GM18867 (cell line): ENCODE results near the gene SH3PXD2A.

ENCODE experiments used
- ATAC-seq: cut with Tn5 transposase; IDR thresholded peaks from one replicate; pipeline ENCODE4 v1.9.1; 2021; ENCODE audit warnings: mild to moderate bottlenecking, moderate library complexity; ENCODE audit not compliant: unreplicated experiment

The SH3PXD2A gene, protein sequence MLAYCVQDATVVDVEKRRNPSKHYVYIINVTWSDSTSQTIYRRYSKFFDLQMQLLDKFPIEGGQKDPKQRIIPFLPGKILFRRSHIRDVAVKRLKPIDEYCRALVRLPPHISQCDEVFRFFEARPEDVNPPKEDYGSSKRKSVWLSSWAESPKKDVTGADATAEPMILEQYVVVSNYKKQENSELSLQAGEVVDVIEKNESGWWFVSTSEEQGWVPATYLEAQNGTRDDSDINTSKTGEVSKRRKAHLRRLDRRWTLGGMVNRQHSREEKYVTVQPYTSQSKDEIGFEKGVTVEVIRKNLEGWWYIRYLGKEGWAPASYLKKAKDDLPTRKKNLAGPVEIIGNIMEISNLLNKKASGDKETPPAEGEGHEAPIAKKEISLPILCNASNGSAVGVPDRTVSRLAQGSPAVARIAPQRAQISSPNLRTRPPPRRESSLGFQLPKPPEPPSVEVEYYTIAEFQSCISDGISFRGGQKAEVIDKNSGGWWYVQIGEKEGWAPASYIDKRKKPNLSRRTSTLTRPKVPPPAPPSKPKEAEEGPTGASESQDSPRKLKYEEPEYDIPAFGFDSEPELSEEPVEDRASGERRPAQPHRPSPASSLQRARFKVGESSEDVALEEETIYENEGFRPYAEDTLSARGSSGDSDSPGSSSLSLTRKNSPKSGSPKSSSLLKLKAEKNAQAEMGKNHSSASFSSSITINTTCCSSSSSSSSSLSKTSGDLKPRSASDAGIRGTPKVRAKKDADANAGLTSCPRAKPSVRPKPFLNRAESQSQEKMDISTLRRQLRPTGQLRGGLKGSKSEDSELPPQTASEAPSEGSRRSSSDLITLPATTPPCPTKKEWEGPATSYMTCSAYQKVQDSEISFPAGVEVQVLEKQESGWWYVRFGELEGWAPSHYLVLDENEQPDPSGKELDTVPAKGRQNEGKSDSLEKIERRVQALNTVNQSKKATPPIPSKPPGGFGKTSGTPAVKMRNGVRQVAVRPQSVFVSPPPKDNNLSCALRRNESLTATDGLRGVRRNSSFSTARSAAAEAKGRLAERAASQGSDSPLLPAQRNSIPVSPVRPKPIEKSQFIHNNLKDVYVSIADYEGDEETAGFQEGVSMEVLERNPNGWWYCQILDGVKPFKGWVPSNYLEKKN

DNA sequence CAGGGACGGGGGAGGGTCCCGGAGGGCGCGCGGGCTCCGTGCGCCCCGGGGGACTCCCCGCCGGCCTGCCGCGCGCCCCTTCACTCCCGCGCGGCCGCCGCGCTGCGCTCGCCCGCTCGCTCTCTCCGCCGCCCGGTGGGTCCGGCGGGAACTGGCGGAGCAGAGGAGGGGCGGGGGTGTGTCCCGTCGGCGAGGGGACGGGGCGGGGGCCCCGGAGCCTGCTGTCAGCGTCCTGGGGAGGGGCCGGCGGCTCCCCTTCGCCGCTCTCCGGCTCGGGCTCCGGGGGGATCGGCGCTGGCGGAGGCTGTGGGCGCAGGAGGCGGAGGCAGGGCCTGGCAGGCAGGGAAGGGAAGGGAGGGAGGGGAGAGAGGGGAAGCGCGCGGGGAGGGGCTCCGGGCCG is at the start of gene SH3PXD2A:
SH3PXD2A (minus strand) TSS at position 153 of the 400 bp plus-strand sequence. CDS start 310 bp downstream, outside the sequence.
- no peak for ATAC-seq

DNA sequence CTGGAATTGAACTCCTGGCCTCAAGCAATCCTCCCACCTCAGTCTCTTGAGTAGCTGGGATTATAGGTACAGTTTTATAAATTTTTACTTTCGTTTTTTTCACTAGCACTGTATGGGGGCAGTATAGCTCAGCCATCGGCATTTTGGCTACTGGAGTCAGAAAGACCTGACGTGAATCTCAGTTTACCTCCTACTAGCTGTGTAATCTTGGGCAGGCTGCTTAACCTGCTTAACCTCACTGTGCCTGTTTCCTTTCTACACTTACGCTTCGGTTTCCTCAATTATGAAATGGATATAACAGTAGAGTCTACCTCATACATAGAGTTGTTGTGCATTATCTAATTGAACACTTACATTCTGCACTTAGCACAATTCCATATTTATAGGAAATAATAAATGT is 45.9 kb upstream of the SH3PXD2A start:
- ATAC-seq, result no peak

DNA sequence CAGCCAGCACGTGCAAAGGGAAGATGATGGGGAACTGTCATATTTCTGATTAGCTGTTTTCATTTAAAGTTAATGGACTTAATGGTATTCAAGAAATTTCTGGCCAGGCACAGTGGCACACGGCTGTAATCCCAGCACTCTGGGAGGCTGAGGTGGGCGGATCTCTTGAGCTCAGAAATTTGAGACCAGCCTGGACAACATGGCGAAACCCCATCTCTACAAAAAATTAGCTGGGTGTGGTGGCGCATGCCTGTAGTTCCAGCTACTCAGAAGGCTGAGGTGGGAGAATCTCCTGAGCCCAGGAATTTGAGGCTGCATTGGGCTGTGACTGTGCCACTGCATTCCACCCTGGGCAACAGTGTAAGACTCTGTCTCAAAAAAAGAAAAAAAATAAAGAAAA is 43.9 kb upstream of the SH3PXD2A start:
- ATAC-seq, result no peak

DNA sequence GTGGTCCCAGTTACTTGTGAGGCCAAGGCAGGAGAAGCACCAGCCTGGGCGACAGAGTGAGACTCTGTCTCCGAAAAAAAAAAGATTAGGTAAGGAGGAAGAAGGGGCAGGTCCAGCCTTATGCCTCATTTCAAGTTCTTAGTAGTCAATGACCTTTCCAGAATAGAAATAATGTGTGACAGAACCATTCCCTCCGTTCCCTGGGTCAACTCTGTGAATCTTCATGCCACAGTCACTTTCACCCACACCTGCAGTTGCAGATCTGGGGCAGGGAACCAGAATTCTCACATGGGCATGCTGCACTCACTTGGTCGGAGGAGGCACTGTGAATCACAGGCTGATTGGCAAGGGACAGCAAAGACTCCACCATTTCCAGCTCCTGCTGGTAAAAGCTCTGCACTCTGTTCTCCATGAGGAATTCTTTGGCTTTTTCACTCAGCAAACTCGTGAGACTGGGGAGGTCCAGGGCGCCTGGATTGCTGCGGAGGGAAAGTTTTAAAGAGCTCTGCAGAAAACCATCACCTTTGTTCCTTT is 41.9 kb upstream of the SH3PXD2A start:
- ATAC-seq, result no peak

DNA sequence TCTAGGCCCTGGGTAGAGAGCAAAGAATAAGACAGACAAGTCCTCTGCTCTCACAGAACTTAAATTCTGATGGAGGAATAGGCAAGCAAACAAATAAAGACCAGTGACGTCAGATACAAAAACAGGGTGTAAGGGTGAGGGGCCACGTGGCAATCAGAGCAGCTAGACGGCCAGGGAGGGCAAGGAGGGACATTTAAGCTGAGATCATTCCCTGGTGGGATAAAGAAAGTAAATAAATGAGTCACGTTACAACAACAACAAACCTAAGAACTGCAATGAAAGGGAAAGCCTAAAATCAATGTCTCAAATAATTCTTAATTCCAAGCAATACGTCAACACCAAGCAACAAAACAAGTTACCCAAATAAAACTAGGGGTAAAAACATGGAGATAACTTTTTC is 40.8 kb upstream of the SH3PXD2A start:
- no peak for ATAC-seq

DNA sequence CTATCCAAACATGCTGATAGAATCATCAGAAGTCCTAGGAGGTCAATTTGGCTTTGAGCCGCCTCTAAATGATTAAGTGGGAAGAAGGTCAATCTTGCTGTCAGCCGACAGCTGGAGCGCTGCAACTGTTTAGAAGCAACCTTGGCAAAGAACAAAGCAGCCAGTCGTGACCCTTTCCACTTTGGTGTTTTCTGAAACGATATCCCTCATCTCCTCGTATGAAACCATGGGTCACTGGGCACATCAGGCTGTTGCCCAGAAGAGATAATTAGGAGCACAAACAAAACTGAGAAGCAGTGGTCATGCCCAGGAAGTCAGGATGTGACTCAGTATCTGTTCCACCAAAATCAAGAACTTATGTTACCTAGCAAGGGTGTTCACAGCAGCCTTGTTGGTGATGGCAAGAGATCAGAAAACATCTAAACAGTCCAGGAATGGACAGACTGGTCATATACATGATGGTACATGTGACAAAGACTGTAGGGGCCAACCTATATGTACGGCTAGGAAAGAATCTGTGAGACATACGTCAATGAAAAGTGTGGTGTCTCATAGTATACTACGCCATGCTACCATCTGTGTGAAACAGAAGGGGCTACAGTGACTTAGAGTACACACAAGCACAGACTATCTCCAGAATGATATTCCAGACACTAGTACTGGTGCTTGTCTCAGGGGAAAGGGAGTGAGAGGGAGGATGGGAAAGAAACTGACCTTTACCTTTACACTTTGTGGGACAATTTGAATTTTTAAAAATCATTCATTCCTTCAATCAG is 40.2 kb upstream of the SH3PXD2A start:
- no peak for ATAC-seq

DNA sequence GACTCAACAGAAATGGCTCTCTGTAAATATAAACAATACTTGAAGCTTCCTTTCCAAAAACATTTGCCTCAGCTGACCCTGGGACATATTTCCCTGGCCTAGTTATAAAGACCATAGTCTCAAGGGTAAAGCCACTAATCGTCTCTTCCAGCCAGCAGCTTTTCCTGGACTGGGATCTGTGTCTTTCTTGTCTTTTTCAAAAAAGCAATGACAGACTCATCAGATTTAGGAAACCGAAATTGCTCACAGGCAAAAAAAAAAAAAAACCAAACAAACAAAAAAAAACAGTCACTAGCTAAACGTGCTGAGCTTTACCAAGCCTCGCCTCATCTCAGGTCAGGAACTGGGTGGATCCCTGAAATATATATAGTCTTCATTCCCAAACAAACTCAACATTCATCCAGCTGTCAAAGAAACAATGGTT is 39.1 kb upstream of the SH3PXD2A start:
- no peak for ATAC-seq

DNA sequence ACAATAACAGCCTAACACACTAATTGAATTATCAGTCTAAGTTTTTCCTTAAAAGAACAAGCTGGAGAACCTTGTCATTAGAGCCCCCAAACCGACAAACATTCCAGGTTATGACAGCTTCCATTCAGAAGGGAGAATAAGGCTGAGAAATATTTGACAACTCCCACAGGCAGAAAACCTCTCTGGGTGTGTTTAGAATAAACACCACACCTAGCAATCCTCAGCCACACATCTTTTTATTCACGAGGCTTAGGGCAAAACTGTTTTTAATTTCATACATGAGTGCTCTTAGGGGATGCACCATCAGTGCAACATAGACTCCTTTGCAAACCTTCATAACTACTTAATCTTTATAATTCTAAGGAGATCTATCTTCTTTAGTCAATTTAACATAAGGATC is 38.4 kb upstream of the SH3PXD2A start:
- ATAC-seq, result no peak

DNA sequence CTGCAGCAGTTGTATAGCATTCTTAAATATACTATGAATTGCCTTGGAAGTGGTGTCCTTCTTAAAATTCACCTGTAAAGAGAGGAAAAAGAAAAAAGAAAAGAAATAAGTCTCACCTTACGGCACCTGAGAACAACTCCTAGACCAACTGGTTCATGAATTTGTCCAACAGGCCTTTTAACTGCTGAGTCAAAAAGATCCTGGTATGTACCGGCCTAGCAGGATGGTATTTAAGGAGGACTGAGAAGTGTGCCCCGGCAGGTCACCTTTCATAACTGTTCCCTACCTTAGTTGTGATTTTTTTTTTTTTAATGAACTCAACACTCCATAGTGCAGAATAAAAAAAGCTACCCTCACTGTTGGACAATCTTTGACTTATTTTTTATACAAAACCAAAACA is 36.8 kb upstream of the SH3PXD2A start:
- ATAC-seq, result no peak

DNA sequence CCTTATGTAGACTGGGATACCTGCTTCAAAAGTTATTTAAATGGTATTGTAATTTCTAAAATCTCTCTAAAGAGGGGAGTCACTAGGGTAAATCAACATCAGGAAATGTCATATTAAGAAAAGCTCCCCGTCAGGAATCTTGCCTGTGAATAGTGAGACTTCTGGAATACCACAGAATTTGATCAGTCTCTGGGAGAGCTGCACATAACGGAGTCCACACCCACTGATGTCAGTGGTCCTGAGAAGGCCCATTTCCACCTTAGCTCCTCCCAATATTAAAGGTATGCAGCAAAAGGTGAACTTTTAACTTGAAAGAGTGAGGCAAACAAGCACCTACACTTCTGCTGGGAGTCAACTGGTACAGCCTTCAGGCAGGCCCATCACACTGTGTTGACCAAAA is 35.3 kb upstream of the SH3PXD2A start:
- no peak for ATAC-seq

DNA sequence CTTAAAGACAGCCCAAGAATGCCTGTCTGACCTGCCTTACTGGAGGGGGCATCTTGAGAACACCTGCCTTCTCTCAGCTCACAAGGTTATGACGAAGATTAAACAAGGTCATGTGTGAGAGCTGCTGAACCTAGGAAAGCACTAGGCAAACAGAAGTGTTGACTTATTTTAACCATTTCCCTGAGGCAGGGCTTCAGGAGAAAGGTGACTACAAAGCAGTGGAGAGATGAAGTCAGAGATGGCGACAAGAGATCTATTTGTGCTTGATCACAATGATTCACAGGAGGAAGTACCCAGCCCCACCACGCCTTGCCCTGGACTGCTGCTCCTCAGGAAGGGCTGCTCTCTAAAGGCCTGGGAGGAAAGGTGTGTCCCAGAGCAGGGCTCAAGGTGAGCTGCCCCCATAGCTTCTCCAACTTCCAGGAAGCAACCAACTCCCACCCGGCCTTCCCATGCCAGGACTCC is 34.9 kb upstream of the SH3PXD2A start:
- no peak for ATAC-seq

DNA sequence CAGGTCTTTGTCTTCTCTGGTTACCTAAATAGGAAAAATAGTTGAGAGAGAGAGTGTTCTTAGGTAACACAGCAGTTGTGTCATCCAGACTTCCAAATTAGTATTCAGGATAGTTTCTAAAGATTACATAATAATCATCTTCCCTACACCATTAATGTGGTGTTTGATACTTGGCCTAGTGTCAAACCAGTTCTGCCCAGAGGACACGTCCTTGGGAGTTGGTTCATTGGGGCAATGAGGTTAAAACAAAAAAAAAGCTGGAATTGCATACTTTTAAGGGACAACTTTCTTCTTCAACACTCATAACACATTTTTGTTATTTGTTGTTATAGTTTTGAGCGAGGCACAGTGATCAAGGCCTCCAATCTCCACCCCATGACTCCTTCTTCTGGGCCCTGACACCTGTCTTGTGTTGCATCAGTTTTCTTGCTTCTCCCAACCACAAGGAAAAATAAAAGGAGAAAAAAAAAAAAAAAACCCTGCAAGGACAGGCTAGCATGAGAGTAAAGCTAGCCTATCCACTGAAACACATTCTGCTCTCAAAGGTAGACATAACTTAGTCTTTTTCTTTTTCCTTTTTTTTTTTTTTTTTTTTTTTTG is 33.8 kb upstream of the SH3PXD2A start:
- no peak for ATAC-seq

DNA sequence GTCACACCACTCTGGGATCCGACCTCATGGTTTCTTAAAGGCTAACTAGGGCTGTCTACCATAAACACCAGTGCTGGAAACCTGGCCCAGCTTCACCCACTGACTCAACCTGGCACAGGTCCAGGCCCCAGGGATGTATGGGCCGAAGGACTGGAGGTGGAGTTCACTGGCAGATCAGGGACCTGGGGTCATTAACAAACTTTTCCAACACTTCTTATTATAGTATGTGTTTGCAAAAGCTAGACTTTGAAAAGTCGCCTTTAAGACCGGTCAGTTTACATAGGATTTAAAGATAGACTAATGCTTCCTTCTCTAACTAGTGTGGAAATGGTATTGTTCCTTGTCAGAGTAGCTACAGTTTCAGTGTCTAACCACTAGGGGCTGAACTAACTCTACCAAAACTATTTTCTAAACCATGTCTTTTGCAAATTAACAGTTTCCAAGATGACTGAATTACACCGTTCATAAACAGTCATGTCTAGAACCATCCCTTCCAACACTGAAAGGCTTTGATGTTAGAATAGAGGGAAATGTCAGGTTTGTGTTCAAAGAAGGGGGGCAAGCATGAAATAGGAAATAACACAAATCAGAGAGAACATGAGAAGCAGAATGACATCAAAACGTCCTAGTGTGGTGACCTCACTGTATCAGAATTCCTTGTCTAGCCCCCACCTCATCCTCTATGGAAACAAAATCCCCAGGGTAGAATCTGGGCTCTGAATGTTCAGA is 32.9 kb upstream of the SH3PXD2A start:
- ATAC-seq, result no peak

DNA sequence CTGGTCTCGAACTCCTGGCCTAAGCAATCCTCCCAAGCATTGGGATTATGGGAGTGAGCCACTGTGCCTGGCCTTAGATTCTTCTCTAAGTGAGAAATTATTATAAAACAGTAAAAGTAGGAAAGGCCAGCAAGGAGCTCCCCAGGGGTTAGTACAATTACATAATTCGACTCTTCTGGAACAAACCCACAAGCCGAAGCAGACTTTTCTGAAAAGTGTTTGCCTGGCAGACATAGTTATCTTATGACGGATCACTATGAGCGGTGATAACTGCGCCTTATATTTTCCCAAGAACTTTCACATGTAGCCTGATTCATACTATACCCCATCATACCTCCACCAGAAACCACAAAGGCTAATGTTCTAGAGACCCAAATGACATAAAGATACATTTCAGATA is 30.2 kb upstream of the SH3PXD2A start:
- no peak for ATAC-seq

DNA sequence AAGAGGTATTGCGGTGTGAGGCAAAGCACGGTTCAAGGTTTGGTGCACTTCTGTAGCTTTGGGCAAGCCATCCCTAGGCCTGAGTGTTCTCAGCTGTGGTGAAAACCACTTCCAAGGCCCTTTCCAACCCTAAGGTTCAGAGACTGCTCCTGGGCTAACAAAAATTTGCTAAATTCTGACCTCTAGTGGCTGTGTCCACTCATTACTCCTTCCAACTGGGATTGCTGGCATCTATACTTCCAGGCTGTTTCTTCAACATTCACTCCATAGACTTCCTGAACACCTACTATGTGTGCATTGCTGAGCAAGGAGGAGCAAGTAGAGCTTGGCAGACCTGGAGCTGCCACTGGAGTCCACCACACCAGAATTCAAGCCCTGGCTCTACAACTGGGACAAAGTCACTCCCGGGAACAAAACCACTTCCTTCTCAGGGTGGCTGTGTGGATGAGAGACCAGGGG is 29.3 kb upstream of the SH3PXD2A start:
- peak; percentile 39 for ATAC-seq

DNA sequence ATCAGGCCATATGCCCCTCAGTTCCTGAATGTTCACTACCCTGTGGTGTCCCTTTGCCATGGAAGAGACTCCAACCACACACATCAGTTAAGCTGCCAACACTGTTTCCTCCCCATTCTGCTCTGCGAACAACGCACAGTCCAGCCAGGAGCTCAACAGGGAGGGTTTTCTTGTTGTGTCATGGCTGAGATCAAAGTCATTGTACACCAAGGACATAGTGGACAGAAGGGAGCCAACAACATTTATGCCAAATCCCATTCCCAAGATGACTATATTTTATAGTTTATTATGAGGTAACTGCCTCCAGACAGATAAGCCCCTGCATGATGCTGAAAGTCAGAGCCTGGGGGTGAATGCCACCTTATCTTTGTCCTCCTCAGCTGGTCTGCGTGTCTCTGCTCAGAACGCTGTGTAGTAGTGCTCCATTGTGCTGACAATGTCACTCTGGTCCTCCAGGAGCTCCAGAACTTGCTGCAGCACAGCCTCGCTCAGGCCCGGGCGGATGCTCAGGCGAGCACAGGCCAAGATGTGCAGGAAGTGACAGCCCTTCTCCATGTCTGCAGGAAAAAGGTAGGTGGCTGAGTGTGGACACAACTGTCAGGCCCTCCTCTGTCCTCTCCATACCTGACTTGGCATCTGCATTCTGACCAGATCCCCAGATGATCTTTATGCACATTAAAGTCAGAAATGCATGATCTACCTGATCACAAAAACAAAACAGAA is 27.1 kb upstream of the SH3PXD2A start:
- ATAC-seq, result no peak

DNA sequence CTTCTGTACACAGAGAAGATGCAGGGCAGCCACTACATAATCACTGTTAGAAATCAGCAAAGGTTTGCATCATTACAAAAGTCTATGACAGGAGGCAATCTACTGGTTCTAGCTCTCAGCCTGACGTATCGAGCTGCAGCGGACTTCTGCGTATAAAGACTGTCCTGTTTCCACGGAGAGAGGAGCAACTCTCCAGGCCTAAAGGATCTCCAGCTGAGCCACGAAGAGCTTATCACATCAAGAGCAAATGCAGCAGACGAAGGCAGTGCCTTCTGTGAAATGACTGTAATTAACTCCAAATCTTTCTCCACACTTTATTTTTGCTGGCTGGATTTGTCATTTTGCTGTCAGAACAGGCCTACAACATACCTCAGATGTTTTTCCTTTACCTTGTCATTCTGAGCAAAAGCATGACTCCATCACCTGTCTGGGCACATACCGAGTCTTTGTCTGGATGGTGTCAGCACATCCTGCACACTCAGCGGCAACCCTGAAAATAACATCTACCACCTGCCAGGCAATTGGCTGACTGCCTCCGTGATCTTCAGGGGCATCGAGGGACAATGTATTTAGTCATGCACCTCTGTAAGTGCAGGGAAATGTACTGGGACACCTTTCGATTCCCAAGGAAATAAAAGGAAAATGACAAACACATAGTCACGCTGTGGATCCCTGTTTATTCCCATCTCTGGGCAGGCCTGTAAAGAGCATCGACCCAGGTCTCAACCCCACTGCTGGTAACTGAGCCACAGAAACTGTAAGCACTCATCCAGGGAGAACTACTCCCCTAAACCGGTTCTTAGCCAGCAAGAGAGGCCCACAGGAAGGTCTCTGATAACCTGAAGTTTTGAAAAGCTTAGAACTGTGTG is 26.3 kb upstream of the SH3PXD2A start:
- no peak for ATAC-seq

DNA sequence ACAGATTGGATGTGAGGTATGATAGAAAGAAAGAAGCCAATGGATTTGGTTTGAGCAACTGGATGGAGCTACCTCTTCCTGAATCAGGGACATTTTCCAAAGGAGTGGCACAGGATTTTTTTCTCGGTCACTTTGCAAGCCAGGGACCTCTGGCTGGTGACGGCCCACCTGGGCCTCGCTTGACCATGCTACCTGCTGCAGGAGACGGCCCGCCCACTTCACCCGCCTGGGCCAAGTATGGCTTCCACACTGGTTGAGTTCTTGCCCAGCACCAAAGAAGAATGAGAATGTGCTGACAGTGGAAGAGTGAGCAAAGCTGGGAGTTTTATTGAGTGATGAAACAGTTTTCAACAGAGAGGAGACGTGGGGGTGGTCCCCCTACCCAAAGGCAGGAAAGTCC is 24.5 kb upstream of the SH3PXD2A start:
- ATAC-seq, result no peak
